SK-N-SH treated with all-trans-retinoic acid at 6 μM for 48 hours (cell line): Measurements from ENCODE around the gene PBX1.

Experiments used
- ATAC-seq: fragments of 200-7000 bp; cut with Tn5 transposase; 3 replicates; pipeline ENCODE4 v1.9.1; 2020; ENCODE audit warnings: mild to moderate bottlenecking, moderate library complexity
- ARNTL ChIP-seq: fragments of 450-650 bp; formaldehyde crosslinking; IDR thresholded peaks from 2 replicates; pipeline ENCODE4 v1.5.0; 2020; ENCODE audit warnings: low read depth, mild to moderate bottlenecking, moderate library complexity, borderline replicate concordance
- BACH2 ChIP-seq: fragments of 250-450 bp; sonication (Bioruptor Pico); IDR thresholded peaks from 2 replicates; pipeline ENCODE4 v1.9.0; 2021; ENCODE audit warnings: mild to moderate bottlenecking, borderline replicate concordance
- CREB5 ChIP-seq: fragments of 250-450 bp; sonication (Bioruptor Pico); IDR thresholded peaks from 2 replicates; pipeline ENCODE4 v1.5.1; 2020; ENCODE audit warnings: low read depth, mild to moderate bottlenecking, moderate library complexity
- CSRNP3 ChIP-seq: fragments of 250-450 bp; sonication (Bioruptor Pico); IDR thresholded peaks from 2 replicates; pipeline ENCODE4 v1.5.1; 2021; ENCODE audit warnings: mild to moderate bottlenecking, moderate library complexity
- ESRRG ChIP-seq: fragments of 250-450 bp; sonication (Bioruptor Pico); IDR thresholded peaks from 2 replicates; pipeline ENCODE4 v1.6.1; 2021; ENCODE audit warnings: mild to moderate bottlenecking
- GLIS3 ChIP-seq: fragments of 250-450 bp; sonication (Bioruptor Pico); IDR thresholded peaks from 2 replicates; pipeline ENCODE4 v1.5.0; 2020; ENCODE audit warnings: mild to moderate bottlenecking, moderate library complexity
- ISL1 ChIP-seq: fragments of 250-450 bp; sonication (Bioruptor Pico); IDR thresholded peaks from 2 replicates; pipeline ENCODE4 v2.1.2; 2022; ENCODE audit warnings: mild to moderate bottlenecking, moderate library complexity
- OSR1 ChIP-seq: fragments of 250-450 bp; sonication (Bioruptor Pico); IDR thresholded peaks from 2 replicates; pipeline ENCODE4 v1.8.0; 2022; ENCODE audit warnings: moderate library complexity, mild to moderate bottlenecking, inconsistent platforms
- PATZ1 ChIP-seq: fragments of 250-450 bp; sonication (Bioruptor Pico); IDR thresholded peaks from 2 replicates; pipeline ENCODE4 v1.8.0; 2020; ENCODE audit warnings: mild to moderate bottlenecking, moderate library complexity, borderline replicate concordance
- POU6F1 ChIP-seq: fragments of 250-450 bp; sonication (Bioruptor Pico); IDR thresholded peaks from 2 replicates; pipeline ENCODE4 v1.8.0; 2021; ENCODE audit warnings: low read depth, mild to moderate bottlenecking, moderate library complexity, borderline replicate concordance
- PPARA ChIP-seq: fragments of 250-450 bp; sonication (Bioruptor Pico); IDR thresholded peaks from 2 replicates; pipeline ENCODE4 v1.5.0; 2020; ENCODE audit warnings: mild to moderate bottlenecking, borderline replicate concordance
- RARB ChIP-seq: fragments of 250-450 bp; sonication (Bioruptor Pico); IDR thresholded peaks from 2 replicates; pipeline ENCODE4 v1.8.0; 2021; ENCODE audit warnings: mild to moderate bottlenecking, moderate library complexity
- SNAI2 ChIP-seq: fragments of 250-450 bp; sonication (Bioruptor Pico); IDR thresholded peaks from 2 replicates; pipeline ENCODE4 v1.5.0; 2020; ENCODE audit warnings: mild to moderate bottlenecking, moderate library complexity
- TCF4 ChIP-seq: fragments of 250-450 bp; sonication (Bioruptor Pico); IDR thresholded peaks from 2 replicates; pipeline ENCODE4 v1.8.0; 2021; ENCODE audit warnings: mild to moderate bottlenecking, moderate library complexity, borderline replicate concordance
- TOX ChIP-seq: fragments of 250-450 bp; sonication (Bioruptor Pico); IDR thresholded peaks from 2 replicates; pipeline ENCODE4 v1.8.0; 2021; ENCODE audit warnings: mild to moderate bottlenecking, moderate library complexity, borderline replicate concordance
- TSHZ2 ChIP-seq: fragments of 250-450 bp; sonication (Bioruptor Pico); IDR thresholded peaks from 2 replicates; pipeline ENCODE4 v1.5.0; 2020; ENCODE audit warnings: mild to moderate bottlenecking, moderate library complexity
- ZC3H10 ChIP-seq: fragments of 250-450 bp; sonication (Bioruptor Pico); IDR thresholded peaks from 2 replicates; pipeline ENCODE4 v1.5.1; 2021; ENCODE audit warnings: mild to moderate bottlenecking, moderate library complexity
- ZFP3 ChIP-seq: fragments of 250-450 bp; sonication (Bioruptor Pico); IDR thresholded peaks from 2 replicates; pipeline ENCODE4 v1.5.0; 2020; ENCODE audit warnings: mild to moderate bottlenecking, moderate library complexity
- ZFP30 ChIP-seq: fragments of 450-650 bp; formaldehyde crosslinking; IDR thresholded peaks from 2 replicates; pipeline ENCODE4 v1.5.0; 2022; ENCODE audit warnings: mild to moderate bottlenecking, moderate library complexity
- ZNF565 ChIP-seq: fragments of 450-650 bp; formaldehyde crosslinking; conservative IDR thresholded peaks from 2 replicates; pipeline ENCODE4 v1.5.0; 2020; ENCODE audit warnings: low read depth, mild to moderate bottlenecking, moderate library complexity
- ZNF70 ChIP-seq: fragments of 450-650 bp; formaldehyde crosslinking; IDR thresholded peaks from 2 replicates; pipeline ENCODE4 v1.5.0; 2020; ENCODE audit warnings: mild to moderate bottlenecking, moderate library complexity
- ZNF8 ChIP-seq: fragments of 450-650 bp; formaldehyde crosslinking; IDR thresholded peaks from 2 replicates; pipeline ENCODE4 v1.5.0; 2020; ENCODE audit warnings: mild to moderate bottlenecking, moderate library complexity

PBX1 gene

GRCh38 chr1:164630626-164631396 is 71.8 kb downstream of the PBX1 start:
- TF ChIP-seq RARB (CRISPR knock-in tag) (no peak), BACH2 (no peak), TCF4 (CRISPR knock-in tag) (no peak), CSRNP3 (CRISPR knock-in tag) (no peak), TOX (CRISPR knock-in tag) (no peak), OSR1 (no peak), POU6F1 (no peak), GLIS3 (no peak), CREB5 (CRISPR knock-in tag) (no peak), PPARA (CRISPR knock-in tag) (no peak), ZFP30 (CRISPR knock-in tag) (no peak), TSHZ2 (no peak), ZC3H10 (no peak), ZNF70 (CRISPR knock-in tag) (no peak), ZNF565 (CRISPR knock-in tag) (no peak), ESRRG (CRISPR knock-in tag) (no peak)
- ATAC-seq: no peak

- no peak for ATAC-seq
Observed at GRCh38 chr1:164631751-164632150, 72.8 kb downstream of the PBX1 start.

More at GRCh38 chr1:164631751-164632150, 72.8 kb downstream of the PBX1 start:
- no peak for TF ChIP-seq ARNTL (CRISPR knock-in tag)
- no peak for TF ChIP-seq ZNF565 (CRISPR knock-in tag)
- no peak for TF ChIP-seq CREB5 (CRISPR knock-in tag)
- TF ChIP-seq BACH2: no peak
- no peak for TF ChIP-seq TSHZ2
- TF ChIP-seq ZFP30 (CRISPR knock-in tag): no peak
- no peak for TF ChIP-seq ZNF8 (CRISPR knock-in tag)
- TF ChIP-seq GLIS3: no peak
- no peak for TF ChIP-seq TOX (CRISPR knock-in tag)
- TF ChIP-seq RARB (CRISPR knock-in tag): no peak
- TF ChIP-seq ISL1 (CRISPR knock-in tag): no peak
- TF ChIP-seq ZFP3: no peak
- TF ChIP-seq SNAI2: no peak
- no peak for TF ChIP-seq ZC3H10
- no peak for TF ChIP-seq PPARA (CRISPR knock-in tag)
- no peak for TF ChIP-seq TCF4 (CRISPR knock-in tag)
- no peak for TF ChIP-seq POU6F1
- TF ChIP-seq PATZ1 (CRISPR knock-in tag): no peak
- TF ChIP-seq OSR1: no peak
- TF ChIP-seq, all 23 proteins: peak for 0
